Left lung (tissue), 10 donors: ENCODE data around the gene NLRP12. TPM values are rescaled to one million over a fixed set of nuclear protein-coding genes. Genes with fewer than 3 reads are reported as not detected.
"Not testable (repeated sequence)": the region's sequence is repeated elsewhere in the genome, so short reads cannot be mapped to it uniquely, and the experiment has no call there.

Experiments used
- ATAC-seq: fragments of 200-7000 bp; cut with Tn5 transposase; one replicate; pipeline ENCODE4 v1.9.1; 2020; ENCODE audit warnings: moderate library complexity
- DNase-seq, 4 donors: peaks; one replicate each; pipeline ENCODE4 v3.0.0-alpha.2; 2013 to 2020
- H3K27ac ChIP-seq, 2 donors: fragments of 200-600 bp; sonication (generic) in 1 of 2; one replicate each; pipeline versions ENCODE4 v1.5.0 to v1.8.0; 2020 to 2021
- H3K27me3 ChIP-seq, 2 donors: fragments of 200-600 bp; sonication (generic) in 1 of 2; one replicate each; pipeline versions ENCODE4 v1.5.0 to v1.8.0; 2020 to 2021
- H3K36me3 ChIP-seq, 2 donors: fragments of 200-600 bp; sonication (generic) in 1 of 2; one replicate each; pipeline versions ENCODE4 v1.5.0 to v1.8.0; 2020 to 2021
- H3K4me1 ChIP-seq, 2 donors: fragments of 200-600 bp; one replicate each; pipeline ENCODE4 v1.8.0; 2021
- H3K4me3 ChIP-seq, 2 donors: fragments of 200-600 bp; sonication (generic) in 1 of 2; one replicate each; pipeline versions ENCODE4 v1.5.0 to v1.8.0; 2020 to 2021; ENCODE audit warnings: mild to moderate bottlenecking in 1 of 2
- H3K9me3 ChIP-seq, 2 donors: fragments of 200-600 bp; sonication (generic) in 1 of 2; one replicate each; pipeline versions ENCODE4 v1.5.0 to v1.8.0; 2020 to 2021
- CTCF ChIP-seq, 2 donors: fragments of 200-600 bp; sonication (generic) in 1 of 2; IDR thresholded peaks; one replicate each; pipeline versions ENCODE4 v1.5.0 to v1.8.0; 2021; ENCODE audit warnings: antibody characterized with exemption in 2 of 2
- intact Hi-C, 2 donors: fragments of 100-400 bp; cut with DNase I; formaldehyde crosslinking; loops; one replicate each; pipeline versions ENCODE4 v1.11.2 to v1.14.2; 2022
- polyA plus RNA-seq, 6 donors: library from polyadenylated mRNA; unstranded; fragments of 120-200 nt; gene quantifications; one replicate each; pipeline ENCODE4 v1.2.1, GENCODE V29; 2013; ENCODE audit not compliant: insufficient read length in 6 of 6
- total RNA-seq, 2 donors: library from RNA; stranded (reverse); fragmentation: NEBNext Ultra II Directional; extraction: Animal tissue kit (Norgen Biotek cat#: 25700); gene quantifications; one replicate each; pipeline ENCODE4 v1.2.1, GENCODE V29; 2021
- donor health status: DM: no; HTN: yes; CAD: no.
- donor health status: DM: no; HTN: no; CAD: no.

Gene NLRP12
- total and polyA plus RNA-seq, 8 donors = 0.28 to 12.2 (median 0.54) TPM

- DNase-seq (no peak), ATAC-seq (peak; percentile 46)
- Histone ChIP-seq H3K27me3 (no peaks in the 10 kb centered on the region), H3K27ac (peak overlapping the region; percentile 39 to 85), H3K9me3 (no peaks in the 10 kb centered on the region), H3K4me3 (peak overlapping the region in 1 of 2 donors; percentile 5), H3K4me1 (peaks cover 2 to 71% of the 10 kb centered on the region in 2 donors), H3K36me3 (no peaks in the 10 kb centered on the region)
- no peak for TF ChIP-seq CTCF (IDR thresholded peaks at IDR 0.05)
- intact Hi-C loops = no loop called here
These were observed 25.1 kb upstream of the NLRP12 start for GRCh38 chr19:53849237-53849676.

GRCh38 chr19:53847555-53847954, 23.4 kb upstream of the NLRP12 start:
- intact Hi-C loops = no loop called here
- H3K4me1 ChIP-seq = peaks cover 2 to 78% of the 10 kb centered on the region in 2 donors
- DNase-seq (peak in 1 of 4 donors; percentile 18), ATAC-seq (no peak)
- TF ChIP-seq CTCF (IDR thresholded peaks at IDR 0.05) = no peak
- no peaks in the 10 kb centered on the region for H3K36me3 ChIP-seq
- no peaks in the 10 kb centered on the region for H3K27me3 ChIP-seq
- H3K9me3 ChIP-seq = no peaks in the 10 kb centered on the region
- H3K4me3 ChIP-seq = no peak overlapping the region
- H3K27ac ChIP-seq = no peak overlapping the region

GRCh38 chr19:53844849-53845246, 20.7 kb upstream of the NLRP12 start:
- ATAC-seq = no peak

GRCh38 chr19:53840914-53841313, 16.8 kb upstream of the NLRP12 start:
- H3K27ac ChIP-seq, H3K9me3 ChIP-seq, intact Hi-C loops, H3K36me3 ChIP-seq, H3K4me3 ChIP-seq, H3K27me3 ChIP-seq, DNase-seq: not testable (repeated sequence)
- peaks cover 8 to 64% of the 10 kb centered on the region in 2 donors for H3K4me1 ChIP-seq
- peak; percentile 67 for ATAC-seq

More at GRCh38 chr19:53844849-53845246, 20.7 kb upstream of the NLRP12 start:
- H3K27me3 ChIP-seq = no peaks in the 10 kb centered on the region
- intact Hi-C loops = no loop called here
- DNase-seq = no peak
- no peak overlapping the region for H3K27ac ChIP-seq
- TF ChIP-seq CTCF (IDR thresholded peaks at IDR 0.05) = no peak
- no peaks in the 10 kb centered on the region for H3K36me3 ChIP-seq
- H3K4me1 ChIP-seq = peaks cover 8 to 84% of the 10 kb centered on the region in 2 donors
- H3K9me3 ChIP-seq = no peaks in the 10 kb centered on the region
- H3K4me3 ChIP-seq = no peak overlapping the region

GRCh38 chr19:53840241-53840640, 16.1 kb upstream of the NLRP12 start:
- H3K36me3 ChIP-seq, H3K9me3 ChIP-seq, H3K27me3 ChIP-seq, DNase-seq, H3K27ac ChIP-seq, H3K4me3 ChIP-seq, intact Hi-C loops, ATAC-seq: not testable (repeated sequence)
- peaks cover 8 to 57% of the 10 kb centered on the region in 2 donors for H3K4me1 ChIP-seq

- H3K27me3 ChIP-seq, H3K9me3 ChIP-seq, H3K4me3 ChIP-seq, H3K27ac ChIP-seq, intact Hi-C loops, DNase-seq, ATAC-seq, H3K36me3 ChIP-seq: not testable (repeated sequence)
- H3K4me1 ChIP-seq = peaks cover 8 to 44% of the 10 kb centered on the region in 2 donors
These were observed 14.3 kb upstream of the NLRP12 start for GRCh38 chr19:53838446-53838845.

GRCh38 chr19:53832861-53833260, 8.7 kb upstream of the NLRP12 start:
- DNase-seq, H3K27ac ChIP-seq, H3K9me3 ChIP-seq, H3K36me3 ChIP-seq, intact Hi-C loops, ATAC-seq, H3K4me3 ChIP-seq: not testable (repeated sequence)
- peaks cover 0 to 32% of the 10 kb centered on the region in 2 donors for H3K4me1 ChIP-seq
- H3K27me3 ChIP-seq = peaks cover 0 to 29% of the 10 kb centered on the region in 2 donors
